ENCODE measurements around the gene EIF5.
"Not testable (repeated sequence)": the region's sequence is repeated elsewhere in the genome, so short reads cannot be mapped to it uniquely, and the experiment has no call there.

The EIF5 gene

GRCh38 chr14:103337794-103338193 is 3.8 kb downstream of the EIF5 start:
- no peak for DNase-seq

- no peak for DNase-seq
Measured at GRCh38 chr14:103339561-103339960, 5.5 kb downstream of the EIF5 start.

- DNase-seq = no peak
Measured at GRCh38 chr14:103340480-103341212, 6.6 kb downstream of the EIF5 start.

GRCh38 chr14:103341250-103342129 is 7.5 kb downstream of the EIF5 start:
- no peak for DNase-seq

- no peak for DNase-seq
Measured at GRCh38 chr14:103343164-103343879, 9.3 kb downstream of the EIF5 start.

- DNase-seq = no peak
Measured at GRCh38 chr14:103343905-103344797, 10.1 kb downstream of the EIF5 start.

- DNase-seq = no peak
Measured at GRCh38 chr14:103346286-103346685, 12.2 kb downstream of the EIF5 start.

GRCh38 chr14:103347091-103347815 is 13.2 kb downstream of the EIF5 start:
- DNase-seq = no peak

GRCh38 chr14:103348154-103348553 is 14.1 kb downstream of the EIF5 start:
- no peak for DNase-seq

- no peak for DNase-seq
Measured at GRCh38 chr14:103349982-103350381, 15.9 kb downstream of the EIF5 start.

- DNase-seq = no peak
Measured at GRCh38 chr14:103353362-103353761, 19.3 kb downstream of the EIF5 start.

GRCh38 chr14:103354141-103354540 is 20.1 kb downstream of the EIF5 start:
- no peak for DNase-seq

- DNase-seq = no peak
Measured at GRCh38 chr14:103356024-103356682, 22.1 kb downstream of the EIF5 start.

GRCh38 chr14:103357552-103357951 is 23.5 kb downstream of the EIF5 start:
- DNase-seq = not testable (repeated sequence)

GRCh38 chr14:103360548-103360947 is 26.5 kb downstream of the EIF5 start:
- no peak for DNase-seq

- no peak for DNase-seq
Measured at GRCh38 chr14:103361867-103362266, 27.8 kb downstream of the EIF5 start.

- DNase-seq = no peak
Measured at GRCh38 chr14:103362780-103363179, 28.7 kb downstream of the EIF5 start.

- no peak for DNase-seq
Measured at GRCh38 chr14:103366741-103367140, 32.7 kb downstream of the EIF5 start.

GRCh38 chr14:103367995-103368394 is 34.0 kb downstream of the EIF5 start:
- no peak for DNase-seq

- no peak for DNase-seq
Measured at GRCh38 chr14:103370087-103370486, 36.0 kb downstream of the EIF5 start.

- no peak for DNase-seq
Measured at GRCh38 chr14:103372017-103372416, 38.0 kb downstream of the EIF5 start.

Data from stimulated activated CD4-positive, alpha-beta T cell treated with anti-CD3 and anti-CD28 coated beads, Interleukin-12 subunit alpha, Interleukin-12 subunit beta, amount 100 ng/mL, for 4 hours (primary cell).